Activated naive CD4-positive, alpha-beta T cell treated with anti-CD3 and anti-CD28 coated beads, Interleukin-2, amount 10 ng/mL, durations not matched to agents 7 days and 5 days (primary cell): ENCODE data around the gene NID2.

Source experiments
- CTCF ChIA-PET: fragments of 350-600 bp; sonication (Branson Sonifier 250); formaldehyde crosslinking; loops from one replicate; lab custom pipeline; 2021; ENCODE audit warnings: antibody characterized with exemption; lab: Charles Lee
- DNase-seq: peaks from one replicate; pipeline ENCODE4 v3.0.0-alpha.2; 2020
- H3K27ac Mint-ChIP-seq: one replicate; pipeline ENCODE4 v1.8.0; 2021; ENCODE audit warnings: mild to moderate bottlenecking, moderate library complexity, mixed read lengths
- H3K27me3 Mint-ChIP-seq: one replicate; pipeline ENCODE4 v1.8.0; 2021; ENCODE audit warnings: mild to moderate bottlenecking, mixed read lengths
- H3K36me3 Mint-ChIP-seq: one replicate; pipeline ENCODE4 v1.8.0; 2021; ENCODE audit warnings: mixed read lengths
- H3K4me1 Mint-ChIP-seq: one replicate; pipeline ENCODE4 v1.8.0; 2021; ENCODE audit warnings: mixed read lengths
- H3K4me3 Mint-ChIP-seq: one replicate; pipeline ENCODE4 v1.8.0; 2021; ENCODE audit warnings: mild to moderate bottlenecking, moderate library complexity, mixed read lengths
- H3K9me3 Mint-ChIP-seq: one replicate; pipeline ENCODE4 v1.8.0; 2021; ENCODE audit warnings: mixed read lengths

The NID2 gene

GRCh38 chr14:52040598-52040997, 28.3 kb downstream of the NID2 start:
- no peaks in the 10 kb centered on the region for H3K4me1 Mint-ChIP-seq
- CTCF ChIA-PET, result interaction anchor here (1.4 kb wide), 1 partner anchor 12 kb away, joined by 3 read pairs; no protein-coding TSS in a partner anchor
- H3K4me3 Mint-ChIP-seq, result no peak overlapping the region
- H3K36me3 Mint-ChIP-seq, result no peaks in the 10 kb centered on the region
- no peak for DNase-seq
- peaks cover 28% of the 10 kb centered on the region for H3K27me3 Mint-ChIP-seq
- H3K9me3 Mint-ChIP-seq, result peaks cover 5% of the 10 kb centered on the region
- no peak overlapping the region for H3K27ac Mint-ChIP-seq

- H3K4me1 Mint-ChIP-seq, result no peaks in the 10 kb centered on the region
- peaks cover 28% of the 10 kb centered on the region for H3K27me3 Mint-ChIP-seq
- H3K9me3 Mint-ChIP-seq, result peaks cover 5% of the 10 kb centered on the region
- DNase-seq, result no peak
- no peak overlapping the region for H3K27ac Mint-ChIP-seq
- no peak overlapping the region for H3K4me3 Mint-ChIP-seq
- CTCF ChIA-PET, result no interaction called here
- H3K36me3 Mint-ChIP-seq, result no peaks in the 10 kb centered on the region
Measured at GRCh38 chr14:52039124-52039815, 29.6 kb downstream of the NID2 start.

- H3K4me1 Mint-ChIP-seq, result no peaks in the 10 kb centered on the region
- H3K4me3 Mint-ChIP-seq, result no peak overlapping the region
- no peaks in the 10 kb centered on the region for H3K36me3 Mint-ChIP-seq
- peaks cover 5% of the 10 kb centered on the region for H3K9me3 Mint-ChIP-seq
- H3K27me3 Mint-ChIP-seq, result peaks cover 34% of the 10 kb centered on the region
- peak overlapping the region; percentile 7 for H3K27ac Mint-ChIP-seq
- CTCF ChIA-PET, result interaction anchor here (0.8 kb wide), 1 partner anchor 11 kb away, joined by 3 read pairs; no protein-coding TSS in a partner anchor
- no peak for DNase-seq
Measured at GRCh38 chr14:52033101-52033642, 35.7 kb downstream of the NID2 start.

DNA sequence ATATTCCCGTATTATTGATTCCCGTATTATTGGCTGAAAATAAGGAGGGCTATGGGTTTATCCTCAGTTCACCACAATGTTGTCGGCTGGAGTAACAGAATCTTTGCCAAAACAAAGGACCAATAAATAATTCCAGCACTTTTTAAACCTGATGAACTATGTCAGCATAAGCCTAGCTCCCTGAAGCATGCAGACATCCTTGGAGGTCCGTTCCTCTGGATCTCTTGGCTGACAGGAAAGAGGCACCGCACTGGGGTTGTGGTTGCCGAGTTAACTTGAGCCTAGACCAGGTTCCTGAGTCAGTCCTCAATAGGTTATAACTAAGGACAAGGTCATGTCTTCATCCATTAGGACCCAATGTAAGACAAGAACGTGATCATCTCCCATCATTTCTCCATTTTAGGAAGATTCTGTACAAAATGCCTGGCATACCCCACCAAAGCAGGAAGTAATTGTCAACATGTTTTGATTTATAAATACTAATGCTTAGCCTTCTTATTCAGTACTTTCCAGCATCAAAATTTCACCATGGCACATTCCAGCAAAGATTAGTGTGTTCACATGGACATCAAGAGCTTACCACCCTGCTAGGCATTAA, 36.6 kb downstream of the NID2 start:
- Mint-ChIP-seq H3K36me3 (no peaks in the 10 kb centered on the region), H3K9me3 (peaks cover 5% of the 10 kb centered on the region), H3K4me1 (no peaks in the 10 kb centered on the region), H3K4me3 (no peak overlapping the region), H3K27ac (no peak overlapping the region), H3K27me3 (peaks cover 34% of the 10 kb centered on the region)
- CTCF ChIA-PET, result no interaction called here
- no peak for DNase-seq

- peaks cover 34% of the 10 kb centered on the region for H3K27me3 Mint-ChIP-seq
- peaks cover 4% of the 10 kb centered on the region for H3K9me3 Mint-ChIP-seq
- no peaks in the 10 kb centered on the region for H3K36me3 Mint-ChIP-seq
- CTCF ChIA-PET, result no interaction called here
- H3K4me1 Mint-ChIP-seq, result no peaks in the 10 kb centered on the region
- no peak for DNase-seq
- H3K27ac Mint-ChIP-seq, result no peak overlapping the region
- H3K4me3 Mint-ChIP-seq, result no peak overlapping the region
Measured at GRCh38 chr14:52031781-52032180, 37.1 kb downstream of the NID2 start.

GRCh38 chr14:52029881-52030280, 39.0 kb downstream of the NID2 start:
- CTCF ChIA-PET, result interaction anchor here (0.6 kb wide), 1 partner anchor 304 kb away, joined by 3 read pairs; no protein-coding TSS in a partner anchor
- H3K27ac Mint-ChIP-seq, result no peak overlapping the region
- DNase-seq, result no peak
- H3K4me3 Mint-ChIP-seq, result no peak overlapping the region
- H3K27me3 Mint-ChIP-seq, result peaks cover 34% of the 10 kb centered on the region
- peaks cover under 1% of the 10 kb centered on the region for H3K4me1 Mint-ChIP-seq
- H3K9me3 Mint-ChIP-seq, result no peaks in the 10 kb centered on the region
- no peaks in the 10 kb centered on the region for H3K36me3 Mint-ChIP-seq

DNA sequence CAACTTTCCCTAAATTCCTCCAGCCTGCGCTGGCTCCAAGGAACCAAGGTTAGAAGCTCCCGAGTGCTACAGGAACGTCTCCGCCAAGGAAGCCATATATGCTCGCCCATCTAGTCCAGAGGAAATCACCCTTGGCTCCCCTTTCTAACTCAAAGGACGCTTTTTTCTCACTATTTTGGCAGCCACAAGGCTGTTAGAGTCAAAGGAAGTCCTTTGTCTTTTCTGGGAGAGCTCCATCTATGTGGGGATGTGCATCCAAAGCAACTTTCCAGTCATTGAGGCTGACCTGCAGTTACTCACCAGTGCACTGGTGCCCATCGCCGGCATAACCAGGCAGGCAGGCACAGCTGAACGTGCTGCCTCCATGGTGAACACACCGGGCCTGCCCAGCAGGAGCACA, 42.0 kb downstream of the NID2 start:
- Mint-ChIP-seq H3K4me1 (peaks cover 21% of the 10 kb centered on the region), H3K27me3 (peaks cover 27% of the 10 kb centered on the region)
- CTCF ChIA-PET, result no interaction called here

GRCh38 chr14:52026017-52026660, 42.7 kb downstream of the NID2 start:
- DNase-seq, result no peak
- Mint-ChIP-seq H3K4me3 (no peak overlapping the region), H3K27me3 (peaks cover 20% of the 10 kb centered on the region), H3K9me3 (peaks cover 14% of the 10 kb centered on the region), H3K4me1 (peaks cover 29% of the 10 kb centered on the region), H3K27ac (no peak overlapping the region), H3K36me3 (peaks cover 10% of the 10 kb centered on the region)
- CTCF ChIA-PET, result interaction anchor here (1.7 kb wide), 1 partner anchor 10 kb away, joined by 8 read pairs; no protein-coding TSS in a partner anchor

More for the DNA sequence above, 42.0 kb downstream of the NID2 start:
- no peak for DNase-seq
- Mint-ChIP-seq H3K36me3 (peaks cover 10% of the 10 kb centered on the region), H3K9me3 (peaks cover 14% of the 10 kb centered on the region), H3K27ac (no peak overlapping the region), H3K4me3 (no peak overlapping the region)

GRCh38 chr14:52025310-52025709, 43.5 kb downstream of the NID2 start:
- Mint-ChIP-seq H3K4me3 (no peak overlapping the region), H3K27ac (no peak overlapping the region), H3K27me3 (peaks cover 13% of the 10 kb centered on the region), H3K36me3 (peaks cover 10% of the 10 kb centered on the region), H3K4me1 (peaks cover 37% of the 10 kb centered on the region), H3K9me3 (peaks cover 14% of the 10 kb centered on the region)
- CTCF ChIA-PET, result interaction anchor here (1.7 kb wide), 1 partner anchor 9 kb away, joined by 8 read pairs; no protein-coding TSS in a partner anchor
- no peak for DNase-seq

DNA sequence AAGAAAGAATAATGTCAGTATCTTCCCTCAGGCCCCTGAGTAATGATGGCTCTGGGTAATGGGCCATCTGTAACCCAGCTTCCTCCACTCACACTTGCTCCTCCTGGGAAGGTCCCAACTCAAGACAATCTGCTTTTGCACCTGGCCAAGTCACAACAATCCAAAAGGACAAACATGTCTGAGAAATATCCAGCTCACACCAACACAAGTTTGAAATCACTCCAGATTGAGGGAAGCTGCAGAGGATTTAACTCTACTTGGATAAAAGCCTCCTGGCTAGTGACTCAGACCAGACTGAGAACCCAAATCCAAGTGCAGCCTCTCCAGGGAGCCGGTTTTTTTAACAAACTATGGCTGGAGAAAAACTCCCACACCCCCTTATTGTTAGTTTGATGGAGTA, 45.3 kb downstream of the NID2 start:
- Mint-ChIP-seq H3K36me3 (peaks cover 10% of the 10 kb centered on the region), H3K9me3 (peaks cover 14% of the 10 kb centered on the region), H3K27ac (no peak overlapping the region), H3K4me1 (peaks cover 50% of the 10 kb centered on the region), H3K27me3 (peaks cover 4% of the 10 kb centered on the region), H3K4me3 (no peak overlapping the region)
- CTCF ChIA-PET, result interaction anchor here (0.9 to 1.0 kb wide), 2 partner anchors 13 to 30 kb away, joined by 3 to 4 read pairs; no protein-coding TSS in a partner anchor
- no peak for DNase-seq

GRCh38 chr14:52021957-52022600, 46.8 kb downstream of the NID2 start:
- DNase-seq, result no peak
- Mint-ChIP-seq H3K27ac (peak overlapping the region; percentile 87), H3K4me3 (no peak overlapping the region), H3K4me1 (peaks cover 50% of the 10 kb centered on the region), H3K36me3 (peaks cover 10% of the 10 kb centered on the region), H3K9me3 (peaks cover 14% of the 10 kb centered on the region), H3K27me3 (peaks cover 9% of the 10 kb centered on the region)
- CTCF ChIA-PET, result interaction anchor here (0.5 to 1.0 kb wide), 2 partner anchors 29 to 721 kb away, joined by 3 to 4 read pairs; no protein-coding TSS in a partner anchor

- Mint-ChIP-seq H3K27me3 (peaks cover 17% of the 10 kb centered on the region), H3K9me3 (peaks cover 14% of the 10 kb centered on the region), H3K4me3 (no peak overlapping the region), H3K36me3 (peaks cover 10% of the 10 kb centered on the region), H3K27ac (peak overlapping the region; percentile 87), H3K4me1 (peaks cover 50% of the 10 kb centered on the region)
- CTCF ChIA-PET, result interaction anchor here (1.4 kb wide), 1 partner anchor 244 kb away, joined by 3 read pairs; no protein-coding TSS in a partner anchor
- no peak for DNase-seq
Measured at GRCh38 chr14:52020866-52021717, 47.8 kb downstream of the NID2 start.

DNA sequence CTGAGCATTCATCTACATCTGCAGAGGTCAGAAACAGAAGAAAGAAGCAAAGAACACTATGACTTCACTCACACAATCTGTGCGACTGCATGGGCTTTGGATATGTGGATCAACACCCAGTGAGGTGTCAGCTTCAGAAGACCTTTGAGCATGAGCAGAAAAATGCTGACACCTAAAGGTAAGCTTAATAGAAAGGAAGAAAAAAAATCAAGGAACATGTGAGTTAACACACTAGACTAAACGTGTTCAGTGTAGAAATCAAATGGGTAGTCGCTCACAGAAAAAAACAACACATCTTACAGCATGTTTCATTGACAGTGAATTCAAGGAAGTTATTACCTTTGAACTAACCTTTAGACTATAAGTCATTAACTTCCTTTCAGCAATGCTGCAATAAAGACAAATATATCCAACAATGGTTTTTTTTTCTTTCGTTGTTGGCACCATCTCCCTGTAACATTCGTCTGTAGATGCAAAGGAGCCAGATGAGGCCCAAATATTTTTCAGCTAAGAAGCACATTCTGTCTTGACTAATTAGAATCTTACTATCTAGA, 48.6 kb downstream of the NID2 start:
- no peak overlapping the region for H3K4me3 Mint-ChIP-seq
- CTCF ChIA-PET, result interaction anchor here (0.9 to 1.4 kb wide), 2 partner anchors 14 to 245 kb away, joined by 3 to 4 read pairs; no protein-coding TSS in a partner anchor
- peak overlapping the region; percentile 87 for H3K27ac Mint-ChIP-seq
- peaks cover 19% of the 10 kb centered on the region for H3K27me3 Mint-ChIP-seq
- H3K4me1 Mint-ChIP-seq, result peaks cover 50% of the 10 kb centered on the region
- no peak for DNase-seq
- H3K9me3 Mint-ChIP-seq, result peaks cover 14% of the 10 kb centered on the region
- H3K36me3 Mint-ChIP-seq, result peaks cover 10% of the 10 kb centered on the region
